ENCODE measurements around the gene HSPG2. TPM values are rescaled to one million over a fixed set of nuclear protein-coding genes. Genes with fewer than 3 reads are reported as not detected.

Gene HSPG2
- total and polyA plus RNA-seq, 10 of the 15 experiments (the other 5 are each of a cell fraction or from before 2014, with no cell fraction given) = 0.30 to 3.4 (median 0.73) TPM; not detected in 2

- TF ChIP-seq RUNX3 (IDR thresholded peaks at IDR 0.05; ENCODE audit: low read length) (peak; percentile 30), IRF4 (IDR thresholded peaks at IDR 0.05; ENCODE audit: low read depth, low read length) (no peak), IKZF2 (IDR thresholded peaks at IDR 0.05) (peak; percentile 48 to 59; a peak in 2 of 4 replicates), EZH2 (IDR thresholded peaks at IDR 0.05; ENCODE audit: borderline replicate concordance, control insufficient read depth, low read depth, low read length) (no peak), TARDBP (IDR thresholded peaks at IDR 0.05; ENCODE audit: borderline replicate concordance) (no peak), KDM1A (IDR thresholded peaks at IDR 0.05; ENCODE audit: borderline replicate concordance) (no peak), CTCF (IDR thresholded peaks at IDR 0.05 in 2 of 3, conservative IDR thresholded peaks at IDR 0.05 in 1 of 3; ENCODE audit: control insufficient read depth in 2 of 3, extremely low read depth in 1 of 3, insufficient read depth in 1 of 3, low read depth in 3 of 3, low read length in 3 of 3) (no peak), SRF (IDR thresholded peaks at IDR 0.05; ENCODE audit: low read depth in 2 of 2, low read length in 2 of 2) (peak in 1 of 2 experiments; percentile 76; a peak in 1 of 4 replicates), CHD1 (IDR thresholded peaks at IDR 0.05; ENCODE audit: low read depth, low read length) (no peak), E2F8 (IDR thresholded peaks at IDR 0.05; ENCODE audit: low read depth, partially characterized antibody) (no peak), CEBPZ (IDR thresholded peaks at IDR 0.05; ENCODE audit: low read depth, low read length) (no peak), ZBTB33 (IDR thresholded peaks at IDR 0.05) (no peak), RB1 (IDR thresholded peaks at IDR 0.05; ENCODE audit: borderline replicate concordance) (no peak), YY1 (IDR thresholded peaks at IDR 0.05; ENCODE audit: low read depth, low read length) (no peak), PAX8 (IDR thresholded peaks at IDR 0.05) (no peak), NBN (IDR thresholded peaks at IDR 0.05) (0 out of 2 replicates have a peak, but pooled peaks have one; percentile 67), NFXL1 (IDR thresholded peaks at IDR 0.05; ENCODE audit: borderline replicate concordance) (no peak), HDAC2 (IDR thresholded peaks at IDR 0.05) (no peak), ZNF384 (IDR thresholded peaks at IDR 0.05; ENCODE audit: borderline replicate concordance, low read depth, low read length) (no peak)
These were observed 27.2 kb downstream of the HSPG2 start (continued) for GRCh38 chr1:21909787-21910503.

Measured in GM12878 (cell line).